Measurements from ENCODE around the gene SLC25A21.

SLC25A21 gene

DNA sequence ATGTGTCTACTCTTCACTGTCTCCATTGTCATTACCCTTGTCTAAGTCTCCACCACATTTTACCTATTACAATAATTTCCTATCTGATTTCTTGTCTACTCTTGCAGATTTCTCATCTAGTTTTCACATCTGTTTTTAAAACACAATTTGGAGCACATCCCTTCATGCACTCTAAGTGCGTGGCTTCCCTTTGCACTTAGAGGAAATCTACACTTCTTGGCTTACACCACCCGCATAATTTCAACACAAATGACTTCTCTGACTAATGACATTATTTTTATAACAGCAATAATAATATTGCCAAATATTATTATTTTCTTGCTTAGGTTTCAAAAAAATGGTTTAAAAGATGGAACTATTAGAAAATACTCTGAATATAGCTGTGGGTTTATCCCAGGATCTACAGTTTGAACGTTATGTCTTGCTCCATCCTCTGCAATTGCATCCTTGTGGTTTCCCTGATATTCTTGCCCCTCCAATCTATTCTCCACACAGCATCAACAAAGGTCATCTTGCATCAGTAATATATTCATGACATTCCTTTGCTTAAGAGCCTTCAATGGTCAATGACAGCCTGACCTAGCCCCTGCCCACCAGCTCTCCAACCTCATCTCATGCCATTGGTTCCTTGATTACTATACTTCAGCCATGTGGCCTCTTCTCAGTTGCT, 153.7 kb downstream of the SLC25A21 start:
- Histone ChIP-seq H3K9me3 (ENCODE audit: control insufficient read depth, insufficient read depth, low read depth, low read length) (no peaks in the 10 kb centered on the region), H3K36me3 (ENCODE audit: control insufficient read depth in 2 of 2, insufficient read depth in 1 of 2, low read length in 2 of 2) (no peaks in the 10 kb centered on the region), H3K4me3 (ENCODE audit: low read depth, low read length) (no peak overlapping the region), H3K27ac (ENCODE audit: extremely low read depth, low read depth, low read length) (no peak overlapping the region), H3K4me1 (ENCODE audit: control insufficient read depth, insufficient read depth, low read length) (0 out of 2 replicates have a peak, but pooled peaks cover 2% of the 10 kb centered on the region)
- ChIA-PET POLR2A (no interaction called here), CTCF (no interaction called here)
- no peak for TF ChIP-seq ZNF561 (tag by site-specific recombination; IDR thresholded peaks at IDR 0.05; ENCODE audit: borderline replicate concordance)
- no peak for TF ChIP-seq SP3 (tag by site-specific recombination; IDR thresholded peaks at IDR 0.05)
- TF ChIP-seq, protein P1, sequence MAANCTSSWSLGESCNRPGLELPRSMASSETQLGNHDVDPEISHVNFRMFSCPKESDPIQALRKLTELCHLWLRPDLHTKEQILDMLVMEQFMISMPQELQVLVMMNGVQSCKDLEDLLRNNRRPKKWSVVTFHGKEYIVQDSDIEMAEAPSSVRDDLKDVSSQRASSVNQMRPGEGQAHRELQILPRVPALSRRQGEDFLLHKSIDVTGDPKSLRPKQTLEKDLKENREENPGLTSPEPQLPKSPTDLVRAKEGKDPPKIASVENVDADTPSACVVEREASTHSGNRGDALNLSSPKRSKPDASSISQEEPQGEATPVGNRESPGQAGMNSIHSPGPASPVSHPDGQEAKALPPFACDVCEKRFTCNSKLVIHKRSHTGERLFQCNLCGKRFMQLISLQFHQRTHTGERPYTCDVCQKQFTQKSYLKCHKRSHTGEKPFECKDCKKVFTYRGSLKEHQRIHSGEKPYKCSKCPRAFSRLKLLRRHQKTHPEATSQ (tag by site-specific recombination; IDR thresholded peaks at IDR 0.05), result no peak
- TF ChIP-seq ZNF423 (tag by site-specific recombination; IDR thresholded peaks at IDR 0.05), result no peak
- TF ChIP-seq, protein P2, sequence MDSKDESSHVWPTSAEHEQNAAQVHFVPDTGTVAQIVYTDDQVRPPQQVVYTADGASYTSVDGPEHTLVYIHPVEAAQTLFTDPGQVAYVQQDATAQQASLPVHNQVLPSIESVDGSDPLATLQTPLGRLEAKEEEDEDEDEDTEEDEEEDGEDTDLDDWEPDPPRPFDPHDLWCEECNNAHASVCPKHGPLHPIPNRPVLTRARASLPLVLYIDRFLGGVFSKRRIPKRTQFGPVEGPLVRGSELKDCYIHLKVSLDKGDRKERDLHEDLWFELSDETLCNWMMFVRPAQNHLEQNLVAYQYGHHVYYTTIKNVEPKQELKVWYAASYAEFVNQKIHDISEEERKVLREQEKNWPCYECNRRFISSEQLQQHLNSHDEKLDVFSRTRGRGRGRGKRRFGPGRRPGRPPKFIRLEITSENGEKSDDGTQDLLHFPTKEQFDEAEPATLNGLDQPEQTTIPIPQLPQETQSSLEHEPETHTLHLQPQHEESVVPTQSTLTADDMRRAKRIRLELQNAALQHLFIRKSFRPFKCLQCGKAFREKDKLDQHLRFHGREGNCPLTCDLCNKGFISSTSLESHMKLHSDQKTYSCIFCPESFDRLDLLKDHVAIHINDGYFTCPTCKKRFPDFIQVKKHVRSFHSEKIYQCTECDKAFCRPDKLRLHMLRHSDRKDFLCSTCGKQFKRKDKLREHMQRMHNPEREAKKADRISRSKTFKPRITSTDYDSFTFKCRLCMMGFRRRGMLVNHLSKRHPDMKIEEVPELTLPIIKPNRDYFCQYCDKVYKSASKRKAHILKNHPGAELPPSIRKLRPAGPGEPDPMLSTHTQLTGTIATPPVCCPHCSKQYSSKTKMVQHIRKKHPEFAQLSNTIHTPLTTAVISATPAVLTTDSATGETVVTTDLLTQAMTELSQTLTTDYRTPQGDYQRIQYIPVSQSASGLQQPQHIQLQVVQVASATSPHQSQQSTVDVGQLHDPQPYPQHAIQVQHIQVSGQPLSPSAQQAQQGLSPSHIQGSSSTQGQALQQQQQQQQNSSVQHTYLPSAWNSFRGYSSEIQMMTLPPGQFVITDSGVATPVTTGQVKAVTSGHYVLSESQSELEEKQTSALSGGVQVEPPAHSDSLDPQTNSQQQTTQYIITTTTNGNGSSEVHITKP (tag by site-specific recombination; IDR thresholded peaks at IDR 0.05), result no peak
- TF ChIP-seq ZNF621 (tag by site-specific recombination; IDR thresholded peaks at IDR 0.05), result no peak
- no peak for TF ChIP-seq ZNF10 (tag by site-specific recombination; IDR thresholded peaks at IDR 0.05)
- TF ChIP-seq ZNF473 (tag by site-specific recombination; IDR thresholded peaks at IDR 0.05), result no peak
- no peak for TF ChIP-seq ZNF600 (tag by site-specific recombination; IDR thresholded peaks at IDR 0.05)
- no peak for TF ChIP-seq ZEB2 (tag by site-specific recombination; IDR thresholded peaks at IDR 0.05)
- TF ChIP-seq ZSCAN30 (tag by site-specific recombination; IDR thresholded peaks at IDR 0.05), result no peak
- TF ChIP-seq ZNF404 (tag by site-specific recombination; IDR thresholded peaks at IDR 0.05), result no peak
- TF ChIP-seq GFI1B (tag by site-specific recombination; IDR thresholded peaks at IDR 0.05), result no peak

DNA sequence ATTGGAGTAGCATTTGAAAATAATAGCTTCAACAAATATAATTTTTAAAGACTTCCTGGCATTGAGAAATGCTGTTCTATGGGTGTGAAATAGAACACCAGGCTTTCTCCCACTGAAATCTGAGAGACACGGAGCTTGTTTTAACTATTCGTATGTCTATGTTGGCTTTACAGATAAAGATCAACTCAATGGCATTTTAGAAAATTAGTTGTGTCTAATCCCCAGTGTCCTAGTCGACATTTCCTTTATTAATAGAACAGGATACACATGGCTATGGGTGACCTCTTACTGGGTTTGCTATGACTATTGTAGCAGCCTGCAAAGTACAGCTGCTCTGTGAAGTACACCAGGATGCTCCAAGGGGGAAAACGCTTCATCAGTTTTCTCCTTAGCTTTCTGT, 159.3 kb downstream of the SLC25A21 start:
- TF ChIP-seq, protein P3, sequence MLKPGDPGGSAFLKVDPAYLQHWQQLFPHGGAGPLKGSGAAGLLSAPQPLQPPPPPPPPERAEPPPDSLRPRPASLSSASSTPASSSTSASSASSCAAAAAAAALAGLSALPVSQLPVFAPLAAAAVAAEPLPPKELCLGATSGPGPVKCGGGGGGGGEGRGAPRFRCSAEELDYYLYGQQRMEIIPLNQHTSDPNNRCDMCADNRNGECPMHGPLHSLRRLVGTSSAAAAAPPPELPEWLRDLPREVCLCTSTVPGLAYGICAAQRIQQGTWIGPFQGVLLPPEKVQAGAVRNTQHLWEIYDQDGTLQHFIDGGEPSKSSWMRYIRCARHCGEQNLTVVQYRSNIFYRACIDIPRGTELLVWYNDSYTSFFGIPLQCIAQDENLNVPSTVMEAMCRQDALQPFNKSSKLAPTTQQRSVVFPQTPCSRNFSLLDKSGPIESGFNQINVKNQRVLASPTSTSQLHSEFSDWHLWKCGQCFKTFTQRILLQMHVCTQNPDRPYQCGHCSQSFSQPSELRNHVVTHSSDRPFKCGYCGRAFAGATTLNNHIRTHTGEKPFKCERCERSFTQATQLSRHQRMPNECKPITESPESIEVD (tag by site-specific recombination; IDR thresholded peaks at IDR 0.05), result peak; percentile 54
- TF ChIP-seq MZF1 (tag by site-specific recombination; IDR thresholded peaks at IDR 0.05; ENCODE audit: borderline replicate concordance), result 0 out of 2 replicates have a peak, but pooled peaks have one; percentile 27
- TF ChIP-seq ZNF664 (tag by site-specific recombination; IDR thresholded peaks at IDR 0.05), result no peak
- TF ChIP-seq ZNF146 (tag by site-specific recombination; IDR thresholded peaks at IDR 0.05), result no peak
- TF ChIP-seq IKZF3 (tag by site-specific recombination; IDR thresholded peaks at IDR 0.05), result peak; percentile 29; the same call in 1 of the 2 replicates
- peaks cover 6% of the 10 kb centered on the region for H3K4me1 ChIP-seq (ENCODE audit: control insufficient read depth, insufficient read depth, low read length)
- no peak overlapping the region for H3K27ac ChIP-seq (ENCODE audit: extremely low read depth, low read depth, low read length)
- ChIA-PET POLR2A (no interaction called here), CTCF (interaction anchor here (1.0 kb wide), 1 partner anchor 104 kb away, joined by 3 read pairs; no protein-coding TSS in a partner anchor)
- no peaks in the 10 kb centered on the region for H3K9me3 ChIP-seq (ENCODE audit: control insufficient read depth, insufficient read depth, low read depth, low read length)
- no peaks in the 10 kb centered on the region for H3K36me3 ChIP-seq (ENCODE audit: control insufficient read depth in 2 of 2, insufficient read depth in 1 of 2, low read length in 2 of 2)
- no peak overlapping the region for H3K4me3 ChIP-seq (ENCODE audit: low read depth, low read length)
